ENCODE data around the gene SPIRE1.
A peak's percentile ranks its signal among the peaks of the same experiment; 100 is the strongest.

The SPIRE1 gene

DNA sequence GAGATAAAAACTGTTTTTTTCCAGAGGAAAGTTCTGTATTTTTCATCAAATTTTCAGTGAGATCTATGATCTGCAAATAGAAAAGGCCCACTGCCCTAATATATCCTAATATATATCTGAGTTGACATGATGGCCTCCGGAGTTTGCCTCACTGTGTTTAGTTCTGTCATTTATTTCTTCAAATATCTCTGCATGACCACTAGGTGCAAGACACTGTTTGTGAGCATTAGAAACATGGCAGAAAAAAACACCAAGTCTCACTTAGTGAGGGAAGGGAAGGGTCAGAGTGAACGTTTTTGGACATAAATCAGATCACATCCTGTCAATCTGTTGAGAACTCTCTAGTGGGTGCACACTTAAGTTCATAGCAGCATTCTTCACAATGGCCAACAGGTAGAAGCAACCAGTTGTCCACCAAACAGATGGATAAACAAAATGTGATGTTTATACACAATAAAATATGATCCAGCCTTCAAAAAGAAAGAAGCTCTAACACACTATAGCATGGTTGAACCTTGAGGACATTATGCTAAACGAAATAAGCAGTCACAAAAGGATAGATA lies 53.4 kb downstream of the SPIRE1 start:
- no peaks in the 10 kb centered on the region for H3K4me1 Mint-ChIP-seq (ENCODE audit: low read depth in 2 of 2)
- H3K27me3 Mint-ChIP-seq, result no peaks in the 10 kb centered on the region
- no peaks in the 10 kb centered on the region for H3K9me3 Mint-ChIP-seq
- no peak for DNase-seq
- no peak for ATAC-seq (replicated peaks)
- no peak overlapping the region for H3K4me3 Mint-ChIP-seq
- H3K27ac Mint-ChIP-seq, result no peak overlapping the region
- peaks cover 6% of the 10 kb centered on the region for H3K36me3 Mint-ChIP-seq (ENCODE audit: insufficient read depth)

GRCh38 chr18:12599966-12600365 lies 57.9 kb downstream of the SPIRE1 start:
- peaks cover 5 to 6% of the 10 kb centered on the region in 2 donors for H3K4me1 Mint-ChIP-seq (ENCODE audit: low read depth in 2 of 2)
- no peak overlapping the region for H3K4me3 Mint-ChIP-seq
- H3K36me3 Mint-ChIP-seq (ENCODE audit: insufficient read depth), result peaks cover 9% of the 10 kb centered on the region
- H3K9me3 Mint-ChIP-seq, result no peaks in the 10 kb centered on the region
- DNase-seq, result no peak
- no peak for ATAC-seq (replicated peaks)
- no peak overlapping the region for H3K27ac Mint-ChIP-seq
- no peaks in the 10 kb centered on the region for H3K27me3 Mint-ChIP-seq

DNA sequence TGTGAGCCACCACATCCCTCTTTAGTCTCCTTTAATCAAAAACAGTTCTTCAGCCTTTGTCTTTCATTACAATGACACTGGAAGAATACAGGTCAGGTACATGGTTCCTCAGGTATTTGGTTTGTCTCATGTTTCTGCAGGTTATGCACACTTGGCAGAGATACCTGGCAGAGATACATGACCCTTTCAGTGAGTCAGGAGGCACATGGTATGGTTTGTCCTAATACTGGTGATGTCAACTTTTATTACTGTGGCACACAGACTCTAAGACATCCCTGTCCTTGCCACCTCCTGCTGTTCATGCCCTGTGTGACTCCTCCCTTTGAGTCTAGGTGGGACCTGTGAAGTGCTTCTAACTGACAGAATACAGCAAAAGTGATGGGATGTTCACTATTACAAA lies 58.4 kb downstream of the SPIRE1 start:
- Mint-ChIP-seq H3K4me3 (no peak overlapping the region), H3K27ac (no peak overlapping the region), H3K4me1 (ENCODE audit: low read depth in 2 of 2) (peaks cover 5 to 6% of the 10 kb centered on the region in 2 donors), H3K9me3 (no peaks in the 10 kb centered on the region), H3K27me3 (no peaks in the 10 kb centered on the region), H3K36me3 (ENCODE audit: insufficient read depth) (peaks cover 9% of the 10 kb centered on the region)
- ATAC-seq (replicated peaks) (no peak), DNase-seq (no peak)

DNA sequence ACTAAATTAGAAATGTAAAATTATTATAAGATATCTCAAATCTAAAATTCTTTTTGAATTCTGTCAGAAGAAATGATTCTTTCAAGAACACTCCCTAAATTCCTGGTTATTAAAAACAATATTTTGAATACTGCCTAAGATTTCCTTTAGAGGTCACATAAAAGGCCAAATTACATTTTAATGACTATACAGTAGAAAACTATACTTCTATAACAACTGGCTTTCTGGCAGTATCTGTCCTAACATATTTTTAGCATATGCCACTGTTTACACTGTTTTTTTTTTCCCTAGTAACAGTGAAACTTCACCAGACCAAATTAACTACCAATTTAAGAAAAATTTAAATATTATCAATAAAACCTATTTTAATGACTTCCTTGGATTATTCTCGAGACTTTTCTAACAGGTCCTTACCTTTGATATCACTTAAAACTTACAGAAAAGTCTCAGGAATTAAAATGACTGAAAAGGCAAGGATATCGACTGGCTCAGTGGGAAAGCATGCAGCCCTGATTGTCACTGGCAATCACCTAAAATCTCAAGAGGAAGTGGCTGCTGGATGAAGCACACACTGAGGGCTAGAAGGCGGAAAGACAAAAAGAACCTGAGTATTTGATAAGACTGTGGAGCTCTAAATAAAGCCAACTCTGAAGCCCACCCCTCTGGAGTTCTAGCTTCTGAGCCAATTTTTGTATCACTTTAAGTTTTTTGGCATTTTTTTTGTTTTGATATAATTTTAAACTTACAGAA lies 59.6 kb downstream of the SPIRE1 start:
- no peaks in the 10 kb centered on the region for H3K9me3 Mint-ChIP-seq
- no peak for DNase-seq
- no peaks in the 10 kb centered on the region for H3K27me3 Mint-ChIP-seq
- no peak overlapping the region for H3K4me3 Mint-ChIP-seq
- no peak for ATAC-seq (replicated peaks)
- peaks cover 5 to 6% of the 10 kb centered on the region in 2 donors for H3K4me1 Mint-ChIP-seq (ENCODE audit: low read depth in 2 of 2)
- H3K36me3 Mint-ChIP-seq (ENCODE audit: insufficient read depth), result peaks cover 3% of the 10 kb centered on the region
- no peak overlapping the region for H3K27ac Mint-ChIP-seq

GRCh38 chr18:12597760-12598159 lies 60.1 kb downstream of the SPIRE1 start:
- Mint-ChIP-seq H3K9me3 (no peaks in the 10 kb centered on the region), H3K27ac (peak overlapping the region in 1 of 2 donors; percentile 0), H3K4me3 (no peak overlapping the region), H3K36me3 (ENCODE audit: insufficient read depth) (peaks cover 3% of the 10 kb centered on the region), H3K27me3 (no peaks in the 10 kb centered on the region), H3K4me1 (ENCODE audit: low read depth in 2 of 2) (peaks cover 5 to 6% of the 10 kb centered on the region in 2 donors)
- ATAC-seq (replicated peaks) (no peak), DNase-seq (no peak)

DNA sequence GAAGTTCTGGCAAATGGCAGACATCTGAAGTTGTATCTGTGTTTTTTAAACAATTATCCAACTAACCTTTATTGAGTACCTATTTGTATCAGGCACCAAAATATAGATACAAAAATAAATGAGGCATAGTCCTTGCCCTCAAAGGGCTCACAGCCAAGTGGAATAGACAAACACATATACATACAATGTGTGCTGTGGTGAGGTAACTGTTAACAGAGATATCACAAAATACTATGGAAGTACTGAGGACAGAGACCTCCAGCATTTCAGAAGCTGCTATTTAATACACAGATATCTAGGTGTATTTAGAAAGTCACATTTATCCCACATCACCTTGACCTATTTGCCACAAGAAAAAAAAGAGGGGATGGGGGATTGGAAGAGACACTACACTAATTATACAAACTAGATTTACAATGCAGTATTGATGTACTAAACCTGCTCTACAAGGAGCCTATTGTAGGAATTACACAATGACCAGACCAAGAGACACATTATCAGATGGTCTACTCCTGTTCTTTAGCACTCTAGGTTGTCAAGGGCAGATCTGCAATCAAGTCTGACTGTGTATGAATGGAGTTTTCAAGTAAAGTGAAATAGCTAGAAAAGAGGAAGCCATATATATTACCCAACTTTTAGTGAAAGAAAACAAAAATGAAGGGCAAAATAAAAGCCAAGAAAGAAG lies 62.2 kb downstream of the SPIRE1 start:
- no peaks in the 10 kb centered on the region for H3K27me3 Mint-ChIP-seq
- H3K4me1 Mint-ChIP-seq (ENCODE audit: low read depth in 2 of 2), result peaks cover 5 to 6% of the 10 kb centered on the region in 2 donors
- peaks cover 3% of the 10 kb centered on the region for H3K36me3 Mint-ChIP-seq (ENCODE audit: insufficient read depth)
- no peaks in the 10 kb centered on the region for H3K9me3 Mint-ChIP-seq
- peak overlapping the region in 1 of 2 donors; percentile 16 for H3K27ac Mint-ChIP-seq
- DNase-seq, result no peak
- ATAC-seq (replicated peaks), result no peak
- H3K4me3 Mint-ChIP-seq, result no peak overlapping the region

DNA sequence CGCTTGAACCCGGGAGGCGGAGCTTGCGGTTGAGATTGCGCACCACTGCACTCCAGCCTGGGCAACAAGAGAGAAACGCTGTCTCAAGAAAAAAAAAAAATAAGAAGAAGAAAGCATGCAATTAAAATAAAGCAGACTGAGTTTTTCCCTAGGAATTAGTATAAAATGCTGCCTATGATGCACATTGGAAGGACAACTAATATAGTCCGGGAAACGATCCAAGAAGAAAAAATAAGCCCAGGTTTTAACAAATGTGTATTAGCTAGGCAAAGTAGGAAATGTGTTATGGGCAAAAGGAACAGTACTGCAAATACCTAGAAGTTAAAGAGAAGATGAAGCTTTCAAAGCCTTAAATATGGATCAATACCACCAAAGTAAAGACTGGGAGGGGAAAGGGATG lies 64.0 kb downstream of the SPIRE1 start:
- Mint-ChIP-seq H3K4me1 (ENCODE audit: low read depth in 2 of 2) (peaks cover 5 to 6% of the 10 kb centered on the region in 2 donors), H3K9me3 (no peaks in the 10 kb centered on the region), H3K36me3 (ENCODE audit: insufficient read depth) (peaks cover 3% of the 10 kb centered on the region), H3K27me3 (no peaks in the 10 kb centered on the region), H3K4me3 (no peak overlapping the region), H3K27ac (no peak overlapping the region)
- ATAC-seq (replicated peaks) (no peak), DNase-seq (no peak)

- Mint-ChIP-seq H3K9me3 (no peaks in the 10 kb centered on the region), H3K4me1 (ENCODE audit: low read depth in 2 of 2) (peaks cover 3 to 6% of the 10 kb centered on the region in 2 donors), H3K27ac (no peak overlapping the region), H3K4me3 (no peak overlapping the region), H3K27me3 (no peaks in the 10 kb centered on the region), H3K36me3 (ENCODE audit: insufficient read depth) (peaks cover 1% of the 10 kb centered on the region)
- no peak for DNase-seq
- ATAC-seq (replicated peaks), result no peak
These were observed 65.2 kb downstream of the SPIRE1 start for GRCh38 chr18:12592597-12593127.

DNA sequence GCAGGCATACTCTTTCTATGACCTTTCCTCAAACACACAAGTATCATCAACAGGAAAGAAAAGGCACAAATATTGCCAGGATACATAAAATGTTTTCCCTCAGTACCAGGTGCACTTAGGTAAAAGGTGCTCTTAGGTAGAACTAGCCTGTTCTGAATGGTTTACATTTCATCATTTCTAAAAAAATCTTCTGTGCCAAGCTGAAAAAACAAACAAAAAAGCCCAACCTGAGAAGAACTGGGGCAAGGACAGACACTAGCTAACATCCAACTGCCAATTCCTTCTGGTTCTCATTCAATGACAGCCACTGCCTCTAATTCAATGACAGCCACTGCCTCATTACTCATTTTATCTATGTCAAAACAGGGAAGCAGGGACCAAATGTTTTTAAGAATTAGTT lies 68.5 kb downstream of the SPIRE1 start:
- Mint-ChIP-seq H3K4me1 (ENCODE audit: low read depth in 2 of 2) (no peaks in the 10 kb centered on the region), H3K27ac (no peak overlapping the region), H3K9me3 (no peaks in the 10 kb centered on the region), H3K4me3 (no peak overlapping the region), H3K27me3 (no peaks in the 10 kb centered on the region), H3K36me3 (ENCODE audit: insufficient read depth) (no peaks in the 10 kb centered on the region)
- no peak for ATAC-seq (replicated peaks)
- DNase-seq, result no peak

DNA sequence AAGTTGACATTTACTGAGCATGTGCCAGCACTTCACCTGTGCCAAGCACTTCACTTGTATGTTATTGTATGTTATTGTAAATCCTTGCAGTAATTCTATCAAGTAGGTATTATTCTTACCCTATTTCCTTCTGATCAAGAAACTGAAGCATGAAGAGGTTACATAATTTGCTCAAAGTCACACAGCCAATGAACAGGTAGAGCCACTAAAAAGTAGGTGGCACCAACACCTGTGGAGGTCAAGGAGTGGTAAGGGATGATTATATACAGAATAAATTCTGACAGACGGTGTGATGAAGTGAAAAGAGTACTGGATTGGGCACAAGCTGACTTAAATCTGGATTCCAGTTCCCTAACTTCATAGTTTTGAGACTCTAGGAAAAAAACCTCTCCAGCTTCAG lies 71.0 kb downstream of the SPIRE1 start:
- H3K27ac Mint-ChIP-seq, result no peak overlapping the region
- H3K27me3 Mint-ChIP-seq, result no peaks in the 10 kb centered on the region
- ATAC-seq (replicated peaks) (no peak), DNase-seq (no peak)
- no peaks in the 10 kb centered on the region for H3K9me3 Mint-ChIP-seq
- peaks cover 0 to under 1% of the 10 kb centered on the region in 2 donors for H3K4me1 Mint-ChIP-seq (ENCODE audit: low read depth in 2 of 2)
- H3K36me3 Mint-ChIP-seq (ENCODE audit: insufficient read depth), result no peaks in the 10 kb centered on the region
- no peak overlapping the region for H3K4me3 Mint-ChIP-seq

DNA sequence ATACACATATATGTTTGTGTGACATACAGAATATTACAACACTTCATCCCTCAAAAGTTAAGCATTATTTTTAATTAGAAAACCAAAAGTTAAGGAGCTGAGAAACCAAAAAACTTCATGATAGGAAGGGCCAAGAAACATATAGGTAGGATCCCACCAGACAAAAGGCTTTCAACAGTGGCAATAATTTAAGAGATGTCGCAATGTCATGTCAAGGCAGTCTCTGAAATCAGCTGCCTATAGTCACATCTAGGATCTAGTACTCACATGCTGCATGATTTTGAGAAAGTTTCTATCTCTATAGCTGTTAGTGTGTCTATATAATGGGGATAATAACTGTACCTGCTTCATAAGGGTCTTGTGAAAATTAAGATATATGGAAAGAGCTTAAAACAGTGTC lies 72.7 kb downstream of the SPIRE1 start:
- DNase-seq, result no peak
- ATAC-seq (replicated peaks), result no peak
- H3K36me3 Mint-ChIP-seq (ENCODE audit: insufficient read depth), result no peaks in the 10 kb centered on the region
- no peak overlapping the region for H3K4me3 Mint-ChIP-seq
- peaks cover 0 to 3% of the 10 kb centered on the region in 2 donors for H3K4me1 Mint-ChIP-seq (ENCODE audit: low read depth in 2 of 2)
- H3K27ac Mint-ChIP-seq, result no peak overlapping the region
- no peaks in the 10 kb centered on the region for H3K9me3 Mint-ChIP-seq
- H3K27me3 Mint-ChIP-seq, result no peaks in the 10 kb centered on the region

DNA sequence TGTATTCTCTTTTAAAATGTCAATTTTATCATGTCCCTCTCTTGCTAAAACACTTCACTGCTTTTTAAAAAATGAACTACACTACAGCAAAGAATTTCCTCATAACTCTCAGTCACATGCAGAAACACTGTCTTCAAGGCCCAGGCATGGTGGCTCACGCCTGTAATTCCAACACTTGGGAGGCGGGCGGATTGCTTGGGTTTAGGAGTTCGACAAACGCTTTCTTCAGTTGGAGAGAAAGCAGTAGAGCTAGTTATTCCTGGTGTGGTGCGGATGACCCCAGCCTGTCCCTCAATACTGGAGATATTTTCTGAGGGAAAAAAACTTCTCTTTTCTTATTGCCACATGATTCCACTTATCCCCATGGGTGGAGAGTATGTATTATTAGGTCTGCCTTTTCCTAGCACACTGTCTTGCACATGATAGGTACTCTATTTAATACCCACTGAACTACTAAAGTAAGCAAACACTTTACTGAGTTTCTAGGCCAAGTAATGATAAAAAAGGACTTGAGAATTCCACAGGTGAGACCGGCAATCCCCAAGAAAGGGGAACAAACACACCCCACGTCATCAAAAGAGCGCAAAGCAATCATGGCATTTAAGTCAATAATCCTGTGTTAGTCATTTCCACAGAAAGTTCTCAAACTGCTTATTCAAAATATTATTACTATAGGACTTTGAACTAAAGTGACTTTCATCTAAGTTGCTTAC lies 77.1 kb downstream of the SPIRE1 start:
- Mint-ChIP-seq H3K27ac (no peak overlapping the region), H3K4me3 (no peak overlapping the region)

DNA sequence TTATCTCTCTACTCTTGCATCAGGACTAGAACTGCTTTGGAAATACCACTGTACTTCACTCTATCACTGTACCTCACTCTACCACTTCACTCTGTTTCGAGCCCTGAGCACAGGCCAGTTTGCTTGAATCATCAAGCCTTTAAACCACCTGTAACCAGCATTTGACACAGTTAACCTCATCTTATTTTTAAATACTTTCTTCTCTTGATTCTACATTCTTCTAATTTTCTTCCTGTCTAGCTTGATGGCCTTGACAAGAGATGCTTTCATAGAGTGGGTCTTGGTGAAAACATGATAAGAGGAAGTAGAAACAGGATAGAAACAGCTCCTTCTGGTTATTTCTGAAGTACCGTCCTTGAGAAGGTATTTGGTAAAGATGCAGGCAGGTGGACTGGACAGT lies 78.1 kb downstream of the SPIRE1 start:
- Mint-ChIP-seq H3K9me3 (no peaks in the 10 kb centered on the region), H3K4me3 (no peak overlapping the region), H3K27me3 (no peaks in the 10 kb centered on the region), H3K27ac (no peak overlapping the region), H3K4me1 (ENCODE audit: low read depth in 2 of 2) (peaks cover 0 to 3% of the 10 kb centered on the region in 2 donors), H3K36me3 (ENCODE audit: insufficient read depth) (no peaks in the 10 kb centered on the region)
- ATAC-seq (replicated peaks) (no peak), DNase-seq (no peak)

More for the DNA sequence above, 77.1 kb downstream of the SPIRE1 start:
- H3K4me1 Mint-ChIP-seq (ENCODE audit: low read depth in 2 of 2), result peaks cover 0 to 3% of the 10 kb centered on the region in 2 donors
- H3K27me3 Mint-ChIP-seq, result no peaks in the 10 kb centered on the region
- DNase-seq, result no peak
- no peaks in the 10 kb centered on the region for H3K9me3 Mint-ChIP-seq
- H3K36me3 Mint-ChIP-seq (ENCODE audit: insufficient read depth), result no peaks in the 10 kb centered on the region
- ATAC-seq (replicated peaks), result no peak

Measured in effector memory CD8-positive, alpha-beta T cell (primary cell).